ENCODE data around the gene HDX. TPM values are rescaled to one million over a fixed set of nuclear protein-coding genes. Genes with fewer than 3 reads are reported as not detected.

The HDX gene
- total and polyA plus RNA-seq, 3 experiments from 2014 or later: 0.60 to 0.90 (median 0.70) TPM

DNA sequence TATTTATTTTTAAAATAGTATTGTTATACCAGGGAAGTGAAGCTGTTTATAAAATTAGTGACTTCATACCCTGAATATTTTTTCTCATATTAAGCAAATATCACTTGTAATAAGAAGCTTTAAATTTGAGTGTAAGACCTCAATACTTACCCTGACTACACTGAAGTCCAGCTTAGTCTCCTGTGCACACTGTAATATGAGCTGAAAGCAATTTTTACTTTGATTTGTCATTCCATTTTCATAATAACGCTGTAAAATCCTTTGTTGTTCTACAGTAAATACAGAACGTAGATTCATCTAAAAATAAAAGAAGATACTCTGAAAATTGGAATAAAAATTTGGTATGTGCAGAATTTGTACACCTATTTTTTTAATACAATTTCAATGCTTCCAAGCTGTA is 27.2 kb downstream of the HDX start:
- H3K36me3 ChIP-seq (ENCODE audit: insufficient read depth, low read length): no peaks in the 10 kb centered on the region
- no peak overlapping the region for H3K27ac Mint-ChIP-seq
- H3K4me3 Mint-ChIP-seq: no peak overlapping the region
- no peaks in the 10 kb centered on the region for H3K9me3 ChIP-seq (ENCODE audit: low read length)
- POLR2A ChIA-PET: no interaction called here
- no peak overlapping the region for H3K4me3 ChIP-seq (ENCODE audit: low read length)
- H3K36me3 Mint-ChIP-seq: no peaks in the 10 kb centered on the region
- peaks cover 0 to 1% (median 0%) of the 10 kb centered on the region in 5 donors for H3K9me3 Mint-ChIP-seq
- DNase-seq: no peak
- no peaks in the 10 kb centered on the region for H3K4me1 Mint-ChIP-seq
- H3K27ac ChIP-seq (ENCODE audit: low read depth, low read length): no peak overlapping the region
- H3K27me3 ChIP-seq (ENCODE audit: insufficient read depth, low read length, poor library complexity, severe bottlenecking): no peaks in the 10 kb centered on the region
- H3K4me1 ChIP-seq (ENCODE audit: insufficient read depth, low read length): no peaks in the 10 kb centered on the region
- H3K27me3 Mint-ChIP-seq: no peaks in the 10 kb centered on the region
- CTCF ChIA-PET: no interaction called here

DNA sequence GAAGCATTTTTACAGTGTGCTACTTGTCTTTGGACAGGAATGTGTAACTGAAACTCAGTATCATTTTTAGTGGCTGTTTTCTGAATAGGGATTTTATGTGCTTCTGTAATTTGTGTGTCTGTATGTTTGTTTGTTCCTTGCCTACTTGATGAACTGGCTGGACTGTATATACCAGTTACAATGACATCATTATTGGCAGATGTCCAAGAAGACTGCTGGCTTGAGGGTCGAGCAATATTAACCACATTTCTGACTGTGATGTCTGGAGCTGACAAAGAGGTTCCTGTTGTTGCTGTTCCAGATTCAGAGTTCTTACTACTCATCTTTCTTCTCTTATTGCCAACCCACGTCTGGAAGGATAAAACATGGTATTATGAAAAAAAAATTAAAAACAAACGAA is 33.0 kb downstream of the HDX start:
- POLR2A ChIA-PET: no interaction called here
- no peak for DNase-seq
- no peak overlapping the region for H3K4me3 Mint-ChIP-seq
- Histone ChIP-seq H3K27ac (ENCODE audit: low read depth, low read length) (no peak overlapping the region), H3K27me3 (ENCODE audit: insufficient read depth, low read length, poor library complexity, severe bottlenecking) (no peaks in the 10 kb centered on the region), H3K36me3 (ENCODE audit: insufficient read depth, low read length) (no peaks in the 10 kb centered on the region), H3K4me1 (ENCODE audit: insufficient read depth, low read length) (no peaks in the 10 kb centered on the region), H3K9me3 (ENCODE audit: low read length) (no peaks in the 10 kb centered on the region), H3K4me3 (ENCODE audit: low read length) (no peak overlapping the region)
- no peaks in the 10 kb centered on the region for H3K27me3 Mint-ChIP-seq
- CTCF ChIA-PET: no interaction called here
- no peak overlapping the region for H3K27ac Mint-ChIP-seq
- no peaks in the 10 kb centered on the region for H3K4me1 Mint-ChIP-seq
- H3K9me3 Mint-ChIP-seq: peaks cover 0 to 10% (median 4%) of the 10 kb centered on the region in 5 donors
- no peaks in the 10 kb centered on the region for H3K36me3 Mint-ChIP-seq

DNA sequence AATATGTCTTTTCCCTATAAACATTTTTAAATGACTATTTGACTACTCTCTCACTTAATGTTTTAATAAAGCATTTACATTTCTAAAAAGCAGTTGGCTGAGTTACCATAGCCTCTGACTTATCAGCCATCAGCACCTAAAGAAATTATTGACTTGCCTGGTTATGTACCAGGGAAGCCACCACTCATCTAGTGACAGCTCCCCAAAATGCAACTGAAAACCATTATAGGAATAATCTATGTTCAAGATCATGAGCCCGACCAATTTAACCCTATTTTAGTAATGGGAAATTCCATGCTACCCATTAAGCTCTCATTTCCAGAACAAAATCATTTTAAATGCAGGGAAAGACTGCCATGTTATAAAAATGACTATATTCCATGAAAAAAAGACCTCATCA is 34.4 kb downstream of the HDX start:
- Histone ChIP-seq H3K27me3 (ENCODE audit: insufficient read depth, low read length, poor library complexity, severe bottlenecking) (no peaks in the 10 kb centered on the region), H3K27ac (ENCODE audit: low read depth, low read length) (no peak overlapping the region), H3K9me3 (ENCODE audit: low read length) (no peaks in the 10 kb centered on the region), H3K4me3 (ENCODE audit: low read length) (no peak overlapping the region), H3K36me3 (ENCODE audit: insufficient read depth, low read length) (no peaks in the 10 kb centered on the region), H3K4me1 (ENCODE audit: insufficient read depth, low read length) (no peaks in the 10 kb centered on the region)
- H3K27me3 Mint-ChIP-seq: no peaks in the 10 kb centered on the region
- peaks cover 0 to 15% (median 6%) of the 10 kb centered on the region in 5 donors for H3K9me3 Mint-ChIP-seq
- H3K27ac Mint-ChIP-seq: no peak overlapping the region
- no peaks in the 10 kb centered on the region for H3K4me1 Mint-ChIP-seq
- CTCF ChIA-PET: no interaction called here
- POLR2A ChIA-PET: no interaction called here
- DNase-seq: no peak
- H3K36me3 Mint-ChIP-seq: no peaks in the 10 kb centered on the region
- H3K4me3 Mint-ChIP-seq: no peak overlapping the region

DNA sequence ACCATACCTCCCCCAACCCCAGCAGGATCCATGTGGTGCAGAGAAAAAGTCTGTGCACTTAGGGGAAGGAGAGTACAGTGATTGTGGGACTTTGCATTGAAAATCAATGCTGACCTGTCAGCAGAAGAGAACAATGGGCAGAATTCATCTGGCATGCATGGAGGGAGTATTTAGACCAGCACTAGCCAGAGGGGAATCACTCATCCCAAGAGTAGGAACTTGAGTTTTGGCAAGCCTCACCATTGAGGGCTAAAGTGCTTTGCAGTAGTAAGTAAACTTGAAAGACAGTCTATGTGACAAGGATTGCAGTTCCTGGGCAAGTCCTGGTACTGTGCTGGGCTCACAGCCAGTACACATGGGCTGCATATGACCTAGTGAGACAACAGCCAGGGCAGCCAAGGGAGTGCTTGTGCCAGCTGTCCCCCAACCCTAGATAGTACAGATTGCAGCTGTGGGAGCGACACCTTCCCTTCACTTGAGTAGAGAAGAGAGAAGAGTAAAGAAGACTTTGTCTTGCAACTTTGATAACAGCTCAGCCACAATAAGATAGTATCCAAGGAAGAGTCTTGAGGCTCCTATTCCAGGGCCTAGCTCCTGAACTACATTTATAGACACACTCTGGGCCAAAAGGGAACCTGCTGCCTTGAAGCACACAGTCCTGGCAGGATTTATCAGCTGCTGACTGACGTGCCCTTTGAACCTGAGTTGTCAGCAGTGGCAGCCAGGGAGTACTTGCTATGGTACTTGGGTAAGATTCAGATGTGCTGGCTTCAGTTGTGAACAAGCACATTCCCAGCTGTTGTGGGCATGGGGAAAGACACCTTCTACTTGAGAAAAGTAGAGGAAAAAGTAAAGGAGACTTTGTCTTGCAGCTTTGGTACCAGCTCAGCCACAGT is 48.7 kb downstream of the HDX start:
- Mint-ChIP-seq H3K9me3 (peaks cover 0 to 13% (median 8%) of the 10 kb centered on the region in 5 donors), H3K27ac (no peak overlapping the region), H3K36me3 (no peaks in the 10 kb centered on the region), H3K27me3 (peaks cover 0 to 6% of the 10 kb centered on the region in 2 donors), H3K4me3 (peak overlapping the region in 1 of 7 donors; percentile 20), H3K4me1 (no peaks in the 10 kb centered on the region)
- no peaks in the 10 kb centered on the region for H3K9me3 ChIP-seq (ENCODE audit: low read length)
- ChIA-PET CTCF (no interaction called here), POLR2A (no interaction called here)
- H3K36me3 ChIP-seq (ENCODE audit: insufficient read depth, low read length): no peaks in the 10 kb centered on the region
- H3K4me1 ChIP-seq (ENCODE audit: insufficient read depth, low read length): no peaks in the 10 kb centered on the region
- no peaks in the 10 kb centered on the region for H3K27me3 ChIP-seq (ENCODE audit: insufficient read depth, low read length, poor library complexity, severe bottlenecking)
- no peak overlapping the region for H3K27ac ChIP-seq (ENCODE audit: low read depth, low read length)
- DNase-seq: no peak
- no peak overlapping the region for H3K4me3 ChIP-seq (ENCODE audit: low read length)

DNA sequence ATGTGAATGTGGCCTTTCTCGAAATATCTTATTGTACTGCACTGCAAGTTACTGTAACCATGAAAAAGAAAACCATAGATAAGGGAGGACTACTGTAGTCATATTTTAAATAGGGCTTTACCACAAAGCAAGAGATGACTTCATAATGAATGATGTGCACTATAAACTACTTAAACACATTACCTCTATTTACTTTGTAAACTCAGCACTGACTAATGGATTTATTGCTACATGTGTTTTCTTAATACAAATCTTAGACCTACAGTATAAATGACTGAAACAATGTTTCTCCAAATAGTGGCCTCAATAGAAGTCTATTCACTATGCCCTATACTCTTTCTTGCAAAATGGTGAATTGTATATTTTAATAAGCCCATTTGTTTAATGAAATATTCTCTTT is 61.1 kb downstream of the HDX start:
- Histone ChIP-seq H3K4me1 (ENCODE audit: insufficient read depth, low read length) (no peaks in the 10 kb centered on the region), H3K27ac (ENCODE audit: low read depth, low read length) (no peak overlapping the region), H3K36me3 (ENCODE audit: insufficient read depth, low read length) (no peaks in the 10 kb centered on the region), H3K27me3 (ENCODE audit: insufficient read depth, low read length, poor library complexity, severe bottlenecking) (no peaks in the 10 kb centered on the region), H3K9me3 (ENCODE audit: low read length) (no peaks in the 10 kb centered on the region), H3K4me3 (ENCODE audit: low read length) (no peak overlapping the region)
- Mint-ChIP-seq H3K9me3 (peaks cover 0 to 16% (median 9%) of the 10 kb centered on the region in 5 donors), H3K27ac (no peak overlapping the region), H3K36me3 (no peaks in the 10 kb centered on the region), H3K27me3 (no peaks in the 10 kb centered on the region), H3K4me1 (no peaks in the 10 kb centered on the region), H3K4me3 (no peak overlapping the region)
- no peak for DNase-seq
- ChIA-PET CTCF (no interaction called here), POLR2A (no interaction called here)

DNA sequence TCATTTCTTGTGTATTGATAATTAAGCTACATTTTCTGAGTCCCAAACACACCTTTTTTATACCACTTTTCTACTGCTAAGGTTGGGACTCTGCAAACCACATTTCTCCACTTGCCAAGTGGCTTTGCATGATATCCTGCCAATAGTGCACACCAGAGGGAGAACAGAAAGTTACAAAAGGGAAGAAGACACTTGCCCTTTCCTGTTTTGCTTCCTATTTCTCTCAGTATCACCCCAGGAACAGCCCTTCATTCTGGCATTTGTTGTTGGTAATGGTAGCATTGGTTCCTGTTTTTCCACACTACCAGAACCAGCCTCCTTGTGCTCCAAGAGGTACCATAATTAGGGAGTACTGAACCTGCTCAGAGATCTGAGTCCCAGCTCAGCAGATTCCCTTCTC is 87.1 kb downstream of the HDX start:
- Histone ChIP-seq H3K27me3 (ENCODE audit: insufficient read depth, low read length, poor library complexity, severe bottlenecking) (no peaks in the 10 kb centered on the region), H3K4me3 (ENCODE audit: low read length) (no peak overlapping the region), H3K9me3 (ENCODE audit: low read length) (no peaks in the 10 kb centered on the region), H3K27ac (ENCODE audit: low read depth, low read length) (no peak overlapping the region), H3K4me1 (ENCODE audit: insufficient read depth, low read length) (no peaks in the 10 kb centered on the region), H3K36me3 (ENCODE audit: insufficient read depth, low read length) (no peaks in the 10 kb centered on the region)
- no peak for DNase-seq
- CTCF ChIA-PET: no interaction called here
- POLR2A ChIA-PET: no interaction called here
- Mint-ChIP-seq H3K9me3 (peaks cover under 1 to 13% (median 7%) of the 10 kb centered on the region in 5 donors), H3K4me1 (no peaks in the 10 kb centered on the region), H3K27me3 (peaks cover 0 to 3% of the 10 kb centered on the region in 2 donors), H3K36me3 (no peaks in the 10 kb centered on the region), H3K4me3 (no peak overlapping the region), H3K27ac (no peak overlapping the region)

DNA sequence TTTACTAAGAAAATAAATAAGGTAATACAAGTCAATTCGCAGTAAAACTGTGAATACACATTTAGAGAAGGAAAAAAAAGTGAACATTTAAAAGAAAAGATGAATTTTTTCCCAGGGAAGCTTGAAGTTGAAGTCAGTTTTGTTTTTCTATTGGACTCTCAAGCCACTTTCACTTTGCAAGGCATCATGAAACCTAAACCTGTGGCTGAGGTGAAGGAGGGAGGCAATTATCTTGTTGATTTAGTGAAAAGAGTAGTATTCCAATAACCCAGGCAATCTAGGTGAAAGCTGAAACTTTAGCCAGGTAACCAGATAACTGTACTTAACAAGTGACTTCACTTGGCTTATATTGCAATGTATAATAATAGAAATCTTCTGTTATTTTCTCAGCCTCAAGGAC is 138.6 kb downstream of the HDX start:
- CTCF ChIA-PET: no interaction called here
- H3K36me3 Mint-ChIP-seq: no peaks in the 10 kb centered on the region
- H3K4me3 ChIP-seq (ENCODE audit: low read length): no peak overlapping the region
- peaks cover 0 to 14% (median 2%) of the 10 kb centered on the region in 5 donors for H3K9me3 Mint-ChIP-seq
- H3K27me3 ChIP-seq (ENCODE audit: insufficient read depth, low read length, poor library complexity, severe bottlenecking): no peaks in the 10 kb centered on the region
- no peak overlapping the region for H3K4me3 Mint-ChIP-seq
- no peak for DNase-seq
- H3K9me3 ChIP-seq (ENCODE audit: low read length): no peaks in the 10 kb centered on the region
- POLR2A ChIA-PET: no interaction called here
- H3K36me3 ChIP-seq (ENCODE audit: insufficient read depth, low read length): no peaks in the 10 kb centered on the region
- H3K4me1 Mint-ChIP-seq: no peaks in the 10 kb centered on the region
- H3K4me1 ChIP-seq (ENCODE audit: insufficient read depth, low read length): no peaks in the 10 kb centered on the region
- H3K27ac ChIP-seq (ENCODE audit: low read depth, low read length): no peak overlapping the region
- peaks cover 0 to 1% of the 10 kb centered on the region in 2 donors for H3K27me3 Mint-ChIP-seq
- no peak overlapping the region for H3K27ac Mint-ChIP-seq

DNA sequence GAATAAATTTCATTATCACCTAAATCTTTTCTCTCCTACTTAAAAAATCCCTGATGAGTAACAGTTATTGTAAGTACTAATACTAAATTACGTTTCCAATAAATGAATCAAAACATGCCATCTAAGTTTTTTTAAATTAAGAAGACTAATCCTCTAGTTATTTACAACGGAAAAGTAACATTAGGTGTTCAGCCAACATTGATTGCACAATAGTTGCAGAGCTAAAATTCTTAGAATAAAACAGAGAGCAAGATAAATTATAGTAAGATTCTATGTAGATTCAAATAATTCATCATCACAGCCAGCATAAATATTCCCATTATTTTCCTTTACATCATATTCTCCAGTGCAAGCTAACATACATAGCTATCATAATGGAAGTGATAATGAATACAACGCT is 139.2 kb downstream of the HDX start:
- H3K9me3 Mint-ChIP-seq: peaks cover 0 to 14% (median 2%) of the 10 kb centered on the region in 5 donors
- H3K36me3 ChIP-seq (ENCODE audit: insufficient read depth, low read length): no peaks in the 10 kb centered on the region
- no peaks in the 10 kb centered on the region for H3K4me1 ChIP-seq (ENCODE audit: insufficient read depth, low read length)
- no peaks in the 10 kb centered on the region for H3K4me1 Mint-ChIP-seq
- no peaks in the 10 kb centered on the region for H3K9me3 ChIP-seq (ENCODE audit: low read length)
- no peak overlapping the region for H3K27ac ChIP-seq (ENCODE audit: low read depth, low read length)
- ChIA-PET POLR2A (no interaction called here), CTCF (no interaction called here)
- H3K4me3 Mint-ChIP-seq: no peak overlapping the region
- no peak overlapping the region for H3K27ac Mint-ChIP-seq
- DNase-seq: no peak
- H3K27me3 Mint-ChIP-seq: peaks cover 0 to 1% of the 10 kb centered on the region in 2 donors
- no peak overlapping the region for H3K4me3 ChIP-seq (ENCODE audit: low read length)
- no peaks in the 10 kb centered on the region for H3K27me3 ChIP-seq (ENCODE audit: insufficient read depth, low read length, poor library complexity, severe bottlenecking)
- no peaks in the 10 kb centered on the region for H3K36me3 Mint-ChIP-seq

All from CD8-positive, alpha-beta memory T cell (primary cell).